HG03175 (cell line): ENCODE measurements around the gene TP73.

Experiments
- ATAC-seq: cut with Tn5 transposase; IDR thresholded peaks from one replicate; pipeline ENCODE4 v1.9.1; 2021; ENCODE audit warnings: mild to moderate bottlenecking, moderate library complexity; ENCODE audit not compliant: unreplicated experiment

The TP73 gene

GRCh38 chr1:3703786-3704371 is 51.6 kb downstream of the TP73 start:
- ATAC-seq, result no peak

DNA sequence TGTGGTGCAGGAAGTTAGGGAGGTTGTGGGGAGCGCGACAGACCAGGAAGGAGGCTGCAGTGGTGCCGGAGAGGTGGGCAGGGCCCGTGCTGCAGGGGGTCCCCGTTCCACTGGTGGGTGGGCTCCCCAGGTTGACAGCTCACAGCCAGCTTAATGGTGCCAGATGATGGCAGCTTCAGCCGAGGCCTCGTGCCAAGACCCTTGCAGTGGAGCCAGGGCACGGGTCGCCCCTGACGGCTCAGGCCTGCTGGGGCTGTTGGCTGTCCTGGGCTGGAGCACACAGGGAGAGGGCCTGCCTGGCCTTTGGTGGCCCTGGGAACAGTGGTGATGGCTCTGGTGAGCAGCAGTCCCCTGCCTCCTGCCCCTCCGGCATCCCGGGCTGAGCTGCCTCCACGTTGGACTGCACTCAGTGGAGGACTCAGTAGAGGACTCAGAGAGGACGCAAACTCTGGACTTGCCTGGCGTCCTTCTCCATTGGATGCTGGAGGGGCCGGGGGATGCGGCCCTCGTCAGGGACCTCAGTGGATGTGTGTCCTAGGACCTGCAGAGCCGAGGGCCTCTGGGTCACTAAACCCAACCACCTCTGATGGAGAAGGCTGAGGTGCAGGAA is 53.1 kb downstream of the TP73 start:
- no peak for ATAC-seq

DNA sequence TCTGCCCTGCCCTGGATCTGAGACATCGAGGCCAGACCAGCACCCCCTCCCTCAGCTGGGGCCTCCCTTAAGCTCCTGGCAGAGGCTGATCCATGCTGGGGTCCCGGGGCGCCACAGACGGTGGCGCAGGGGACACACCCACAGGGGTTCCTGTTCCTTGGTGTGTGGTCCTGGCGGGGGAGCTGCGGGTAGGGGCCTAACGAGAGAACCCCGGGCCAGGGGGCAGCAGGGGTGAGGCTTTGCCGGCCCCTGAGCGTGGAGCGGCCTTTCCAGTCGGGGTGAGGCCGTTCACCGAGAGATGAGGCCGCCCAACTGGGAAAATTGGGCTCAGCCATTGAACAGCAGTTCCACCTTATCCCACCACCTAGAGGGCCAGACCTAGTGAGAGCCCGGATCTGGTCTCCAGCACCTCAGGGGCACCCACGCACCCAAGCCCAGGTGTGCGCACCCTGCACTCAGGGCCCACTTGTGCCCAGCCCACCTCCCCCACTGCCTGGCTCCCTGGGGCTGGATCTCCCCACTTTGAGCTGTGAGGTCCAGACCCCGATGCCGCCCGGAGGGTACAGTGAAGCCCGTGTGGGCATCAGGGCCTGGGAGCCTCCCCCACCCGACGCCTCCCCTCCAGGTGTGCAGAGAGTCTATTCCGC is 54.5 kb downstream of the TP73 start:
- ATAC-seq, result no peak

- ATAC-seq, result no peak
Measured at GRCh38 chr1:3707298-3707938, 55.1 kb downstream of the TP73 start.

- no peak for ATAC-seq
Measured at GRCh38 chr1:3707939-3708328, 55.6 kb downstream of the TP73 start.

- no peak for ATAC-seq
Measured at GRCh38 chr1:3708791-3709190, 56.5 kb downstream of the TP73 start.

- ATAC-seq, result no peak
Measured at GRCh38 chr1:3710251-3710650, 57.9 kb downstream of the TP73 start.

DNA sequence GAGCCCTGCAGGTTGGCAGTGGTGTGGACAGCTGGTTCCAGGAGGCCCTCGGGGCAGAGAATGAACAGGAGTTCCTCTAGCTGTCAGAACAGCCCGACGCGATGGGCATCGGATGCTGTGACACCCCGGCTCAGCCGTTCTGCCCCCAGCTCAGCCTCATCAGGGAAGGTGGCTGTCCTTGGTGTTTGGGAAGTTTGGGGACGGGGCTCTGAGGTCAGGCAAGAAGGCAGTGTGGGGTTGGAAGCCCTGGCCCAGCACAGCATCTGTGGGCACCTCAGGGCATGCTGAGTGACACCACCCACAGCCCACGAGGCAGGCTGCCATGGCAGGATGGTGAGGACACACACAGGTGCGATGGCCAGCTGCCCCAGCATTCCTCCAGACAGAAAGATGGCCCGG is 59.1 kb downstream of the TP73 start:
- no peak for ATAC-seq

GRCh38 chr1:3711780-3712451 is 59.6 kb downstream of the TP73 start:
- ATAC-seq, result no peak

DNA sequence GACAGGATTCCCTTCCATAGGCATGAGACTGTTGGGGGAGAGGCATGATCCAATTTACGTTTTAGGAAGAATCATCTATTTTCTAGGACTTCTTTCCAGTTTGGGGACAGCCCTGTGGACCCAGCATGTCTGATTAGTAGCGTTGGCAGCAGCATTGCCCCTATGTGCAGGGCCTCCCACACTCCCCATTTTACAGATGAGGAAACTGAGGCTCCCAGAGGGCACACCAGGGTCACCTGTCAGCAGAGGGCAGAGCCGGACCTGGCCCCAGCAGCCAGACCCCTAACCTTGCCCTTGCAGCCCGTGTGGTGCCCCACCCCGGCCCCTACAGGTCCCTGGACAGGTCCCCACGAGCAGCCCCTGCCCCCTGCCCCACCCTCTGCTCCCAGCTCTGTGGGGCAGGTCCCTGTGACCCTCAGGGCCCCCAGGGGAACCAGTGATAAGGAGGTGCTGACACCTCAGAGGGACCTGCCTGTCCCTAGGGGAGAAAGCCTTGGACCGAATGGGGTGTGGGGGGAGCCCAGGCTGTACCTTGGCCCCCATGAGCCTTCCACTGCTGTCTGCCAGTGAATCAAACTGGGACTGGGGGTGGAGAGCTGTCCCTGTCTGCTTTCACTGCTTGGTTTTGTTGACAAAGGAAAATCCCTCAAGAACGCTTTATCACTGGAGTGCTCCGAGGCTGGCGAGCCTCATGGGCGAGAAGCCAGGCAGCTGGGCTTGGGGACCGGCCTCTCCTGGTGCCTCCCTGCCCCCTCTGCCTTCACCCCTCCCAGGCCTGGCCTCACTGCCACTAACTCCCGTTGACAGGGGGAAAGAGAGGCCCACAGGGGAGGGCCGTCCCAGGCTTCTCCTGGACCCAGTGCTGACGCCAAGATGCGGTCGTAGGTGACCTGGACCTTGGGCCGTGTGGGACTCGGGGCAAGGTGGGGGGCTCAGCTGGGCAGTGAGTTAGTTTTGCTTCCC is 60.5 kb downstream of the TP73 start:
- ATAC-seq, result no peak

DNA sequence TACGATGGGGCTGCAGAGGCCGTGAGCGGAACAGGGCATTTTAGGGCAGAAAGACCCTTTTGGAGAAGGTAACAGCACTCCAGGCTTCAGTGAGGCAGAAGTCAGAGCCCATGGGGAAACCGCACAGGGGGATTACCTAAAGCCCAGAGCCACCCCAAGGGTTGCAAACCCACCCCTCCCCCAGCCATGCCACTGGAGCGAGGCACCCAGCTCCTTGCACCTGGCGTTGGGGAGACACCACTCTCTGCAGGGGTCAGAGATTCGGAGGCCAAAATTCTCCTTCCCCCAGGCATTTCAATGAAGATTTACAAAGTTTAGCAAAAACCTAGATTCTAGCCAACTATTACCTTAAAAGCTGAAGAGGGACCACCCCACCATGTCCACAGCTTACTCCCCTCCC is 61.5 kb downstream of the TP73 start:
- ATAC-seq, result no peak

GRCh38 chr1:3714284-3714741 is 62.0 kb downstream of the TP73 start:
- ATAC-seq, result no peak

DNA sequence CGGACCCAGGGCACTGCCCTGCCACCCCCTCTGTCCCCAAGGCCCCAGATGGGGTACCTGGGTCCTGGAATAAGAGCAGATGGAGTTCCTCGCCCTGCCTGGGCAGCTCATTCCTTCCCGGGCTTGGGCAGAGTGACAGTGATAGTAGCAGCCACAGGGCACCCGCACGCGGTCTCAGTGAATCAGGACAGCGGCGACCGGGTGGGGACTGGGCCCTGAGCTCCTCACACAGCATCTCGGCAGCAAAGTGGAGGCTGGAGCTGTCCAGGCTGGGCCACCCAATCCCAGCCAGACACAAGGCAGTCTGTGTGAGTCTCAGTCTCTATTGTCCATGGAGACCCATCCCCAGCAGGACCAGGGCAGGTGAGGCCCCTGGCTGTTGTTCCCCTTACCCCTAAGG is 62.5 kb downstream of the TP73 start:
- ATAC-seq, result no peak

DNA sequence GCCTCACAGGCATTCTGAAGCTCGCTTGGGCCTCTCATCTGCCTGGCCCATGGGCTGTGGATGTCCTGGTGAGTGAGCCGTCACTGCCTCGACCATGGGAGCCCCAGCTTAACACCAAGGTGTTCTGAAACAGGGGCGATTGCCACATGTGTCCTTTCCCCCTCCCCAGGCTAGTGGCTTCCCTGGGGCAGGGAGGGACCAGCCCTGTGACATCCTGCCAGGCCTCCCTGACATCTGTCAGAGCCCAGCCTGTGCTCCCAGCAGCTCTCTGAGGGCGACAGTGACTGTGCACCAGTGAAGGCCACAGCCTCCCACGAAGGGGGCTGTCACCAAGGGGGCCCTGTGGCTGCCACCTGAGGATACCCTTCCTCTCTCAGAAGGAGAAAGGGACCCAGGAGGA is 64.0 kb downstream of the TP73 start:
- ATAC-seq, result no peak

GRCh38 chr1:3717041-3717714 is 64.9 kb downstream of the TP73 start:
- no peak for ATAC-seq

DNA sequence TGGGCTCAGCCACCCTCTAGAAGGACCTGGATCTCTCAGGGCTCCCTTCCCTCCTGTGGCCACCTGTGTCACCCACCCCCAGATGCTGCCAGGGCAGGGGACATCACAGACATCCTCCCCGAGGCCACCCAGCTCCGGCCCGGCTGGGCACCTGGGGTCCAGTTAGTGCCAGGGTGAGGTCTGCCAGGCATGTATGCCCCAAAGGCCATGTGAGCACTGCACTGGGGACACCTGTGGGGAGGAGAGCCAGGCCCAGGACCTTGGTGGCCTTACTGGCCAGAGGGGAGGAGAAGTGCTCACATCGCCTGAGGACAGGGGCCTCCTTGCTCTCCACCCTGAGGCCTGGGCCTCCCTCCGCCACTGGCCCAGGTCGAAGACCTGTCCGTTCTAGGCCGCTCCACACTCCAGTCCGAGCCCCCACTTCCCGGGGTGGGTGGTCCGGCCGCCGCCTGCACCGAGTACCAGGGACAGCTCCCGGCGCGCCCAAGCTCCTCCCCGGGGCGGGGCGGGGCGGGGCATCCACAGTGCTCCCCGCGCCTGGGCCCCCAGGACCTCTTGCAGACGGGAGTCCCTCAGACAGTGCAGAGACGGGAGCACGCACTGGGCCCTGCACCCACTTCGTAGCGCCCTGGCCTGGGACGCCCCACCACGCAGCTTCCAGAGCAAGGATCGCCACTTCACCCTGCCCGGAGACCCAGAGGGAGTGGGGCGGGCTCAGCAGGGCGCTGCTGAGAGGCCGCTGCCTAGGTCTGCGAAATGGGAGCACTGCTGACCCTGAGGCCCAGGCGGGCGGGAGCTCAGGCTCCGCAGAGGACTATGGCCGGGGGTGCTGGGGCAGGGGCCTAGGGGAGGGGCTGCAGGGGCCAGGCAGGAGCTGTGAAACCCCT is 65.6 kb downstream of the TP73 start:
- ATAC-seq, result no peak

DNA sequence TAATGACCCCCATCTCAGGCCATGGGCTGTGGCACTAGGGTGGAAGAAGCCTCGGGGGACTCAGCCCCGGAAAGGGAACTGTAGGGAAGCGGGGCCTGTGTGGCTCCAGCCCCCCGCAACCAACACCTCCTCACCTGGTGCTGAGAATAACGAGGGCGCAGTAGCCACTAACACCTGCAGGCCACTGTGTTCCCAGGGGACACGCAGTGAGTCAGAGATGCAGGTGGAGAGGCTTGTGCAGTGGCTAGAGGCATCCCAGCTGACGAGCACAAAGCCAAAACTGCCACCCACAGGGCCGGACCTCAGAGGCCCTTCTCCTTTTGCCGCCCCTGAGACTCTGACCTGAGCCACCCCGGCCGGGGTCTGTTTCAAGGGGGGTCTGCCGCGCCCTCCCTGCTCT is 66.4 kb downstream of the TP73 start:
- peak; percentile 59 for ATAC-seq

DNA sequence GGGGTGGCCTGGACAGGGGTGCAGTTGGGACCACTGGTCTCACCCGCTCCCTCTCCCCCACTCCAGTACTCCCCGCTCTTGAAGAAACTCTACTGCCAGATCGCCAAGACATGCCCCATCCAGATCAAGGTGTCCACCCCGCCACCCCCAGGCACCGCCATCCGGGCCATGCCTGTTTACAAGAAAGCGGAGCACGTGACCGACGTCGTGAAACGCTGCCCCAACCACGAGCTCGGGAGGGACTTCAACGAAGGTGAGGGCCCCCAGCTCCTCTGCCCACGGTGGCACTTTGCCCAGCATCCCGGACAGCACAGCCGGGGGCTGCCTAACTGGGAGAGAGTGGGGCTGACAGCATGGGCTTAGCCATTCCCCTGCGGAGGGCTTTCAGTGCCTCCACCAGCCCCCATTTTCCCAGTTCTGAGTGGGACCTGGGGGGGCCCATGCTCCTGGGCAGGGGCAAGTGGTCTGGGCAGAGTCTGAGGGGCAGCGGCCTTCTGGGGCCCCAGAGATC is 69.7 kb downstream of the TP73 start:
- no peak for ATAC-seq

- no peak for ATAC-seq
Measured at GRCh38 chr1:3722846-3723245, 70.5 kb downstream of the TP73 start.
